ENCODE data around the gene TMEM74B.

The TMEM74B gene

GRCh38 chr20:1205802-1206201 lies 21.0 kb upstream of the TMEM74B start:
- no peak for DNase-seq (ENCODE audit: low read depth, low spot score)

- DNase-seq (ENCODE audit: low read depth, low spot score) = no peak
Measured at GRCh38 chr20:1204576-1204975, 19.8 kb upstream of the TMEM74B start.

- no peak for DNase-seq (ENCODE audit: low read depth, low spot score)
Measured at GRCh38 chr20:1204113-1204512, 19.3 kb upstream of the TMEM74B start.

DNA sequence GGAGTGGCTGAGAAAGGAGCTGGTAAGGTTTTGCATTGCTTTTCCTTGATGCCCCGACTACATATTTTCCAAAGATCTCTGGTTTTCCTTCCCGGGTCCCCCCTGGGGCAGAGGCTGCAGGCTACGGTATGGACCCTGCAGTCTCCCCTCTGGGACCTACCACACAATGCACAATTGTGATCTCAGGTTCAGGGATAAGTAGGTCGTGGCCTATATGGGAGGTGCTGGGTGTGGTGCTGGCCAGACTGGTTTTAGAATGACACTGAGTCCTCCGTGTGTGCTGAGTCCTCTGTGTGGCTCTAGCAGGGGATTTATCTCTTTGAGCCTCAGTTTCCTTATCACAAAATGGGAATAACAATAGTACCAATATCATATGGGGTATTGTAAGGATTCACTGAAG lies 18.8 kb upstream of the TMEM74B start:
- DNase-seq (ENCODE audit: low read depth, low spot score) = no peak

GRCh38 chr20:1202762-1203504 lies 18.2 kb upstream of the TMEM74B start, which contains the start of gene C20orf202:
C20orf202 (plus strand) TSS chr20:1203454; CDS start chr20:1203586, 132 bp downstream.
- DNase-seq (ENCODE audit: low read depth, low spot score) = no peak

GRCh38 chr20:1199964-1200363 lies 15.2 kb upstream of the TMEM74B start:
- DNase-seq (ENCODE audit: low read depth, low spot score) = no peak

DNA sequence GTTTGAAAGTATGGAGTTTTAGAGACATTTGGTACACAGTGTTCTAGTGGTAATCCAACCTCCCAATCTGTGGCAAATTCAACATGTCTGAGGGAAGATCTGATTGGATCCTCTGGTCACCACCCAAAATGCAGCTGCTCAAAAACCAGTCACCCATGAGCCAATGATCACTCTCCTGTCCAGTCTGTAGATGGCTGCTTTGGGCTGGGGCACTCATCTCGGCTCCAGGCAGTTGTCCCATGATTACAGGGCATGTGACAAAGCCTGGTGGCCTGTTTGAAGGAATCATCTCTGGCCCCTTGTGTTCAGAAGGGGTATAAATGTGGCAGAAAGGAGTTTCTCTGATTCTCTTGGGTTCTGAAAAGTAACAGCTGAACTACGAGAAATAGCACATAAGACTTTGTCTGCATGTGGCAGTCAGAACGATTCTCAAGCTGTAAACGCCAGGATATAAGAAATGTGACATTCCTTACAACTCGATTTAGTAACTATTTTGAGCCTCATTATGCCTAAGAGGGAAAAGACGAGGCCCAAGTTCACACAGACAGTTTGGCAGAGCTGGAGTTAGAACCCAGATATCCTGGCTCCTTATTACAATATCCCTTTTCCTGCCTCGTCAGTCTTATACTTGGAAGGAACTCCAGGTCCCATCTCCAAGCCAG lies 14.6 kb upstream of the TMEM74B start:
- DNase-seq (ENCODE audit: low read depth, low spot score) = no peak

DNA sequence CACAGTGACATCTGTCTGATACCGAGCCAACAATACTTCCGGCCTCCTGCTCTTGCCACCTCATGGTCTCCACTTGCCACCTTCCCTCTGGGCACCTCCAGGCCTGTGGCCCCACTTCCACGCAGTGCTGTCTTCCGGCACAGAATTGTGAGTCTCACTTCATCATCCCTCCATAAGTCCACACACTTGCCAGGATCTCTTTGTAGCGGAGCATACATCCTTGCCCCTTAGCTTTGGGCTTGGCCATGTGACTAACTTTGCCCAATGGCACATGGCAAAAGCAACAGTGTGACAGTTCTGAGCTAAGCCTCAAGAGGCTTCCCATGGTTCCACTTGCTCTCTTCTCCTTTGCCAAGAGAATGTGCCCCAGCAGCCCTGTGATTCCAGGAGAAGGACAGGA lies 14.0 kb upstream of the TMEM74B start:
- no peak for DNase-seq (ENCODE audit: low read depth, low spot score)

GRCh38 chr20:1197801-1198200 lies 13.0 kb upstream of the TMEM74B start:
- no peak for DNase-seq (ENCODE audit: low read depth, low spot score)

DNA sequence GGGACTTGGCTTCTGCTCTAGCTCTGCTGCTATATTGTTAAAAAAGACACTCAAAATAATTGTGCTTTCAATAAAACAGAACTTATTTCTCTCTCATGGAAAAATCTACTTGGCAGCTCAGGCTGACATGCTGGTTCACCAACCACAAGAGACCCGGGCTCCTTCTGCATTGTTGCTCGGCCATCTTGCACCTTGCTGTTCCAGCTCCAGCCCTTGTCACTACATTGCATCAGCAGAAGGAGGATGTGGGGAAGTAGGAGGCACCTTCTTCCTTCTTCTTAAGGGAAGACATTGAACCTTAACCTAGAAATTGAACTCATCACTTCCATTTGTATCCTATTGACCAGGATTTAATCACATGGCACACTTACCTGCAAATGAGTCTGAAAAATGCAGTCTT lies 11.9 kb upstream of the TMEM74B start:
- DNase-seq (ENCODE audit: low read depth, low spot score) = no peak

GRCh38 chr20:1195226-1195625 lies 10.4 kb upstream of the TMEM74B start:
- no peak for DNase-seq (ENCODE audit: low read depth, low spot score)

- no peak for DNase-seq (ENCODE audit: low read depth, low spot score)
Measured at GRCh38 chr20:1191299-1191698, 6.5 kb upstream of the TMEM74B start.

DNA sequence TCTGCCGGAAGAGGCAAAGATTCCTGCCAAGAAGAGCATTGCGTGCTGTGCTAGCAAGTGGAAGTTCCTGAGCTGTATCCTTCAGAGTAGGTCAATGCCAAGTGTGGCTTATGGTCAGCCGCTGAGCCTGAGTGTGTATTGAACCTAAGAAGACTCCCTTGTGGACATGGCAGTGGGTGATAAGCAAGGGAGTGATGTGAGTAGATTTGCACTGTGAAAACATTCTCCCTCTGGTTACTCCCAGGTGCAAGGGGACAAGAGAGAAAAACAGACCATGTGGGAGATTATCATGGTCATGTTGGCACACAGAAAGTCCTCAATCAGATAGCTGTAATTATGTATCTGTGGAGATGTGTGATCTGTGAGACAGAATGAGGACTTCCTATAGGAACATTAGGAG lies 6.1 kb upstream of the TMEM74B start:
- no peak for DNase-seq (ENCODE audit: low read depth, low spot score)

- DNase-seq (ENCODE audit: low read depth, low spot score) = no peak
Measured at GRCh38 chr20:1189827-1190226, 5.0 kb upstream of the TMEM74B start.

- no peak for DNase-seq (ENCODE audit: low read depth, low spot score)
Measured at GRCh38 chr20:1188347-1188746, 3.6 kb upstream of the TMEM74B start.

GRCh38 chr20:1187605-1188171 lies 2.9 kb upstream of the TMEM74B start:
- DNase-seq (ENCODE audit: low read depth, low spot score) = no peak

- DNase-seq (ENCODE audit: low read depth, low spot score) = no peak
Measured at GRCh38 chr20:1186367-1186991, 1.7 kb upstream of the TMEM74B start.

DNA sequence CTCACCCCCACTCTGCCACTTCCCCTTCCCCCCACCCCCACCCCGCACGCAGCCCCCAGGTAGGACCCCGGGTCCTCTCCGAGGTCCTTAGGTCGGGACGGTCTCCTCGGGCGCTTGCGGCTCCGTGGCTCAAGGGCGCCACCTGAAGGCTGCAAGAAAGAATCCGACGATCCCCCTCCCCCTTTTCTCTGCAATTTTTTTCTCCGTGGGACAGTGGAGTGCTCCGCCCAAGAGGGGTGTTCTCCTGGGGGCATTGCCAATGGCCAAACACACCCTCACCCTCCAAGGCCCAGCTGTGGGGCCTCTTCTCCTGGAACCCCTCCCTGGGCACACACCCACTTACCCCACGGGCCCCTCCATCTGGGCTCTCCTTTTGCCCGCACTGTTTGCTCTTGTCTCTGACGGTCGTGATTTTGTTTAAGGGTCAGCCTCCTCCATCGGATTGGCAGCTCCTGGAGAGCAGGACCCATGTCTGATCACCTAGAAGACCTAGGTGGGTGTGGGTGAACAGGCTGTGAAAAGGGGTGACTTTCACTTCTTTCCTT lies 1.1 kb upstream of the TMEM74B start:
- no peak for DNase-seq (ENCODE audit: low read depth, low spot score)

DNA sequence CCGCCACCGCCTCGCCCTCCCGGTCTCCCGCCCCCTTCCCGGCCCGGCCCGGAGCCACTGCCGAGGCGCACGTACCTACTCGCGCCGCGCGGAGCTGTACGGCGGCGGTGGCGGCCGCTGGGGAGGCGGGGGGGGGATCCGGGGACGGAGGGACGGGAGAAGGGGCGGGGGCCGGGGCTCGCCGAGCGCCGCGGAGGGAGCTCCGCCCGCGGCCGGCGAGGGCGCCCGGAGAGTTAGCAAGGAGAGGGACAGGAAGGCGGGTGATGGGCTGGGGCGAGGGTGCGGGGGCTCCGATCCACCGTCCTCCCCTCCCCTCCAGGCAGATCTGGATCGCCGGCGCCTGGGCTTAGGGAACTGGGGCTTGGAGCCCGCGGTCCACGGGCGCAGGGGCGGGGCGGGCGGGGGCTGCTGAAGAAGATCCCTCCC lies 548 bp upstream of the TMEM74B start:
- no peak for DNase-seq (ENCODE audit: low read depth, low spot score)

DNA sequence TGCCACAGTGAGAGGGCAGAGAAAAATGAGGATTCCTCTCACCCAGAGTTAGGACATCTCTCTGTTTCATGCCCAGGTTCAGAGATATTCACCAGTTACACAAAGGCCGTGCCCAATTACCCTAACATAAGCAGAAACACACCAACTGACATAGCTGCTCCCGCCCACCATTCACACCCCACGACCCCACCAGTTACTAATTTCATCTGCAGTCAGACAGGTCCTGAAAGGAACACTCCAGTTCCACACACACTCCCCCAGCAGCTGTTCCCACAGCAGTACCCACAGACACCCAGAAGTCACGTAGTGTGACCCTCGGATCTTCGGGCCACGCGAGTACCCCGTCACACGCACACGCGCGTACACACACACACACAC lies 532 bp downstream of the TMEM74B start:
- no peak for DNase-seq (ENCODE audit: low read depth, low spot score)

GRCh38 chr20:1183153-1183552 lies 1.6 kb downstream of the TMEM74B start:
- DNase-seq (ENCODE audit: low read depth, low spot score) = no peak

GRCh38 chr20:1182106-1182505 lies 2.7 kb downstream of the TMEM74B start:
- no peak for DNase-seq (ENCODE audit: low read depth, low spot score)

All from activated CD4-positive, CD25-positive, alpha-beta regulatory T cell treated with anti-CD3 and anti-CD28 coated beads, Interleukin-2, amount 50 U/mL, for 16 hours (primary cell).